Measurements from ENCODE around the gene IFI27L2.
A peak's percentile ranks its signal among the peaks of the same experiment; 100 is the strongest.

IFI27L2 gene

DNA sequence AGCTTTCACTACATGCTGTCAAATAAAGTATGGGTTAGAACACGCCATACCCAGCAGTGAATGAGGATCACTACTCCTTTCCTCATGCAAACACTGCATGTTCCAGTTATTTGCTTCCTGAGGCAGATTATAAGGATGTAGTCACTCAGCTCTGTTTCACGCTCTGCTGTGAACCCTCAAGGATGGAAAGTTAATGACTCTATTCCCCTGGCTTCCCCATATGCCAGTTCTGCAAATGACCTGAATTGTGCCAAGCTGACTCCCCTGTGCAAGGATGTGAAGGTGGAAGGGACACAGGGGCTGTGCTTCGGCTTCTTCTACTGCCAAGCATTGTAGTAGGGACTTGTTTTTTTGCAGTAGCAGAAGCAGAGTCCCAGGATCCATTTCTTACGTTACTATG lies 41.5 kb downstream of the IFI27L2 start:
- H3K9me3 ChIP-seq = no peaks in the 10 kb centered on the region
- TF ChIP-seq, protein P1, sequence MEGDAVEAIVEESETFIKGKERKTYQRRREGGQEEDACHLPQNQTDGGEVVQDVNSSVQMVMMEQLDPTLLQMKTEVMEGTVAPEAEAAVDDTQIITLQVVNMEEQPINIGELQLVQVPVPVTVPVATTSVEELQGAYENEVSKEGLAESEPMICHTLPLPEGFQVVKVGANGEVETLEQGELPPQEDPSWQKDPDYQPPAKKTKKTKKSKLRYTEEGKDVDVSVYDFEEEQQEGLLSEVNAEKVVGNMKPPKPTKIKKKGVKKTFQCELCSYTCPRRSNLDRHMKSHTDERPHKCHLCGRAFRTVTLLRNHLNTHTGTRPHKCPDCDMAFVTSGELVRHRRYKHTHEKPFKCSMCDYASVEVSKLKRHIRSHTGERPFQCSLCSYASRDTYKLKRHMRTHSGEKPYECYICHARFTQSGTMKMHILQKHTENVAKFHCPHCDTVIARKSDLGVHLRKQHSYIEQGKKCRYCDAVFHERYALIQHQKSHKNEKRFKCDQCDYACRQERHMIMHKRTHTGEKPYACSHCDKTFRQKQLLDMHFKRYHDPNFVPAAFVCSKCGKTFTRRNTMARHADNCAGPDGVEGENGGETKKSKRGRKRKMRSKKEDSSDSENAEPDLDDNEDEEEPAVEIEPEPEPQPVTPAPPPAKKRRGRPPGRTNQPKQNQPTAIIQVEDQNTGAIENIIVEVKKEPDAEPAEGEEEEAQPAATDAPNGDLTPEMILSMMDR (IDR thresholded peaks at IDR 0.05; ENCODE audit: low read depth, low read length) = no peak

DNA sequence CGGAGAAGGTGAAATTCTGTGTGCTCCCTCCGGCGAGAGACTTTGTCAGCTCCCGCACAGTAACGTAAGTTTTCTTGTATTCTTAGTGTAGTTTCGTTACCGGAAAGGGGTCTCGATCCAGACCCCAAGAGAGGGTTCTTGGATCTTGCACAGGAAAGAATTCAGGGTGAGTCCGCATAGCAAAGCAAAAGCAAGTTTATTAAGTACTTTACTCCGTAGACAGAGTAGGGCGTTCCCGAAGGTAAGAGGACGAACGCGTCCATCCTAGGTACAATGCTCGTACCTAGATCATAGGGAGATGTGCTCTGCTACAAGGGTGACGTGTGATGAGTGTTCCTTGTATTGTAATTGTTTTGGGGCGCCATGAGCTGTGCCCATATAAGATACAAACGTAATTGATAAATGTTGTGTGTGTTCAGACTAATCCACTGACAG lies 48.0 kb downstream of the IFI27L2 start:
- no peak for DNase-seq
- peaks cover 6% of the 10 kb centered on the region; the same call in 1 of the 2 replicates for H3K4me1 ChIP-seq
- TF ChIP-seq, protein P1 (IDR thresholded peaks at IDR 0.05; ENCODE audit: low read depth, low read length) = no peak
- no peaks in the 10 kb centered on the region for H3K9me3 ChIP-seq
- no peaks in the 10 kb centered on the region for H3K27me3 ChIP-seq
- H3K4me3 ChIP-seq (ENCODE audit: low read depth, low read length) = peak overlapping the region; percentile 99
- H3K36me3 ChIP-seq = peaks cover 29% of the 10 kb centered on the region

More for the DNA sequence above, 41.5 kb downstream of the IFI27L2 start:
- no peak overlapping the region for H3K4me3 ChIP-seq (ENCODE audit: low read depth, low read length)
- no peaks in the 10 kb centered on the region for H3K27me3 ChIP-seq
- H3K4me1 ChIP-seq = no peaks in the 10 kb centered on the region
- DNase-seq = no peak
- no peaks in the 10 kb centered on the region for H3K36me3 ChIP-seq

DNA sequence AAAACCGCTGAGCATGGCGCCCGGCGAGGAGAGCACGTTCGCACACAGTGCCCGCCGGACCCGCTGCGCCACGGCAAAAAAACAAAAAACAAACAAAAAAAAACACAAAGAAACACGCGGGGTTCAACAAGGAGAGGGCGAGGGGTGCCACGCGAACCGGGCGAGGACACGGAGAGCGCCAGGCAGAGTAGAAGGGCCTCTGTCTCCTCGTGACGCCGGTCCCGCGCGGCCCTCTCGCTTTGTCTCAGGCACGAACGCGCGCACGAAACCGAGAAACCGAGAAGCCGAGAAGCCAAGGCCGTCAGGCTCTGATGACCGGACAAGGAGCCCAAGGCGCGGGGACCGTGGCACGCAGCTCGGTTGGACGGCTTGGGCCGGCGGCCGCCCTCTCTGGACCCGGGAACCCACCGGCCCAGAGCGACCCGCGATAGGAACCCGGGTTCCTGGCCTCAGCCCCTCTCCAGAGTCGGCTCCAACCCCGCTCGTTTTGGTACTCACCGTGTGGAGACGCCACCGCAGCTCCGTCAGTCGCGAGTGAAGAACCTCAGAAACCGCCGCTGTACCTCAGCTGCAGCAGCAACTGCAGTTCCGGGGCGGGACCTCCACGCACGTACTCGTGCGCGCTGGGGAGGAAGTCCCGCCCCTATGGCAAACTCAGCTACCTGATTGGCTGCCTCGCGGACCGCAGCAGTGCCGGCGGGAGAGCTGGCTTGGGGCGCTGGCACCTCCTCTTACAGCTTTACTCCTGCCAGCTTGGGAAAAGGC lies 48.6 kb downstream of the IFI27L2 start, which contains the start of the genes DDX24 and IFI27L1:
DDX24 (minus strand) TSS at position 582 of the 765 bp plus-strand sequence. CDS start 1,460 bp downstream, outside the sequence.
IFI27L1 (plus strand) TSS at position 690 of the 765 bp plus-strand sequence. CDS start 15,628 bp downstream, outside the sequence.
- Histone ChIP-seq H3K4me3 (ENCODE audit: low read depth, low read length) (peak within 1 kb of the TSS; percentile 99), H3K4me1 (peaks cover 6% of the 10 kb centered on the region; the same call in 1 of the 2 replicates)
- TF ChIP-seq, protein P1 (IDR thresholded peaks at IDR 0.05; ENCODE audit: low read depth, low read length) = no peak

DNA sequence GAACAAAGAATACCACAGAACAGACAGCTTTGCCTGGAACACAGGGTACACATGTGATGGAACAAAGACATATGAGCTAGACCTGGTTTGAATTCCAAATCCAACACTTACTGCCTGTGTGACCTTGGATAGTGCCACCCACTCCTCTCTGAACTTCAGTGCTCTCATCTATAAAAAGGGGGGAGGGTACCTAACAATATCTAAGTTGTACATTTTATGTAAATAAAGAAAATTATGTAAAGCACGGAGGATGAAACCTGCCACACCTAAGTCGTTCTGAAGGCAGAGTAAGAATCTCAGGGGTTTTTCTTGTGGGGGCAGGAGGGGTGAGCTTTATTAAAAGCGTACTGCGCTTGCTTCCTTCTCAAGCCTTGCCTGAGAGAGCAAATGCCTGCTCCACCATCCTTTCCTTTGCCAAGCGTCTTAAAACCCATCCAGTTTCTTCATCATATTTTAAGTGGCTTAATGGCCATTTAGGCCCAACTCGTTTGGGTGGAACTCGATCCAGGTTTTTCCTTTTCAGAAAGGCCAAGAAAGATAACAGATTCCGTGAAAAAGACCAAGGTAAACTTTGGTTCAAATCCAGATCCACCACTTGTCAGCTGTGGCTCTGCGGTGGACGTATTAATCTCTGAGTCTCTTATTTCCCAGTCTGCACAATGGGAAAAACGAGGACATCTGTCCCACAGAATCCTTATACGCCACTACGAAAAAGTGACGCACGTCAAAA lies 49.3 kb downstream of the IFI27L2 start:
- H3K9me3 ChIP-seq = no peaks in the 10 kb centered on the region
- H3K27me3 ChIP-seq = no peaks in the 10 kb centered on the region
- peaks cover 36% of the 10 kb centered on the region for H3K36me3 ChIP-seq
- TF ChIP-seq, protein P1 (IDR thresholded peaks at IDR 0.05; ENCODE audit: low read depth, low read length) = no peak
- H3K4me3 ChIP-seq (ENCODE audit: low read depth, low read length) = peak overlapping the region; percentile 99
- no peak for DNase-seq
- peaks cover 6% of the 10 kb centered on the region; the same call in 1 of the 2 replicates for H3K4me1 ChIP-seq

More for the DNA sequence above, 48.6 kb downstream of the IFI27L2 start, which contains the start of the genes DDX24 and IFI27L1:
- Histone ChIP-seq H3K36me3 (peaks cover 35% of the 10 kb centered on the region), H3K9me3 (no peaks in the 10 kb centered on the region), H3K27me3 (no peaks in the 10 kb centered on the region)
- DNase-seq = peak; percentile 96

DNA sequence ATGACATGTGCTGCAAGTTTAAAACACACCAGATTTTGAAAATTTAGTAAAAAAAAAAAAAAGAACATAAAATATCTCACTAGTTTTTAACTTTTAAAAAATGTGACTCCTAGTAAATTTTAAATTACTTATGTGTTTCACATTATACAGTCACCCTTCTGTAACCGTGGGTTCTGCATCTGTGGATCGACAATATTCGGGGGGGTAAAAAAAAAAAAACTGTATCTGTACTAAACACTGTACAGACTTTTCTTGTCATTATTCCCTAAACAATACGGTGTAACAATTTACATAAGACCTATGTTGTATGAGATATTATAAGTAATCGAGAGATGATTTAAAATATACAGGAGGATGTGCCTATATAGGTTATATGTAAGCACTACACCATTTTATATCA lies 51.6 kb downstream of the IFI27L2 start:
- DNase-seq = no peak
- H3K36me3 ChIP-seq = peaks cover 36% of the 10 kb centered on the region

More for the DNA sequence above, 51.6 kb downstream of the IFI27L2 start:
- peaks cover 3% of the 10 kb centered on the region; the same call in 1 of the 2 replicates for H3K9me3 ChIP-seq
- H3K27me3 ChIP-seq = no peaks in the 10 kb centered on the region
- TF ChIP-seq, protein P1 (IDR thresholded peaks at IDR 0.05; ENCODE audit: low read depth, low read length) = no peak
- H3K4me1 ChIP-seq = peaks cover 6% of the 10 kb centered on the region; the same call in 1 of the 2 replicates
- H3K4me3 ChIP-seq (ENCODE audit: low read depth, low read length) = no peak overlapping the region
